ENCODE results near the gene PDE11A.

DNA sequence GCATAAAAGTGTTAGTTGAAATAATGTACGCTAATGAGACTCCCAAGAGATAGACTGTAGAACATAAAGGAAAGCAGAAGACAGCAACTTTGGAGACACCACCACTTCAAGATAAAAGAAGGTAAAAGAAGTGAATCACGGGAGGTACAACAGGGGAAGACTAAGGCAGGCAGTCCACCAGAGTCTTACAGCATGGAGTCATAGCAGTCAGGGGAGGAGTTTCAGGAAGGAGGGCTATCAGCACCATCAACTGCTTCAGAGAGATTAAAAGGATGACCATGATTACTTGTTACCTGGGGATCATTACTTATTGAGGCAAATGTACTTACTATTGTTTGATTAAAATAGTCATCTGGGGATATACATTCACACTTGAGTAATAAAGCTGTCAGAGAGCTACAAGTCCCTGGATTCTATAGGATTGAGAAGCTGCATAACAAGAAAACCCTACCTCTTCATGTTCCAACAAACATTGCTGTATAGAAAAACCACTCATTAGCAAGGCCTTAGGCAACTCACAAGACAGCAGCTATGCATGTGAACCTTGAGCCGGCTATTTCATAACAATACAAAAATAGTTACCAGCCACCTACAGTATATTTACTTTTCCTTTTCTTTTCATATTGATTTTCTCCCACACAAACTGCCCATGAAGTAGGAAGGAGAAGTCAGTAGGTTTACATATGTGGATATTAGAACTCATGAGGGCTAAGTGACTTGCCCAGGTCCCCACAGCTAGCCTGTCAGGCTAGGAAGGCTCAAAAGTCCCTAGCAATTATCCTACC is 101.7 kb downstream of the PDE11A start:
- no peak for TF ChIP-seq SIN3A (IDR thresholded peaks at IDR 0.05; ENCODE audit: borderline replicate concordance, insufficient read depth, low read length)
- TF ChIP-seq, protein P1, sequence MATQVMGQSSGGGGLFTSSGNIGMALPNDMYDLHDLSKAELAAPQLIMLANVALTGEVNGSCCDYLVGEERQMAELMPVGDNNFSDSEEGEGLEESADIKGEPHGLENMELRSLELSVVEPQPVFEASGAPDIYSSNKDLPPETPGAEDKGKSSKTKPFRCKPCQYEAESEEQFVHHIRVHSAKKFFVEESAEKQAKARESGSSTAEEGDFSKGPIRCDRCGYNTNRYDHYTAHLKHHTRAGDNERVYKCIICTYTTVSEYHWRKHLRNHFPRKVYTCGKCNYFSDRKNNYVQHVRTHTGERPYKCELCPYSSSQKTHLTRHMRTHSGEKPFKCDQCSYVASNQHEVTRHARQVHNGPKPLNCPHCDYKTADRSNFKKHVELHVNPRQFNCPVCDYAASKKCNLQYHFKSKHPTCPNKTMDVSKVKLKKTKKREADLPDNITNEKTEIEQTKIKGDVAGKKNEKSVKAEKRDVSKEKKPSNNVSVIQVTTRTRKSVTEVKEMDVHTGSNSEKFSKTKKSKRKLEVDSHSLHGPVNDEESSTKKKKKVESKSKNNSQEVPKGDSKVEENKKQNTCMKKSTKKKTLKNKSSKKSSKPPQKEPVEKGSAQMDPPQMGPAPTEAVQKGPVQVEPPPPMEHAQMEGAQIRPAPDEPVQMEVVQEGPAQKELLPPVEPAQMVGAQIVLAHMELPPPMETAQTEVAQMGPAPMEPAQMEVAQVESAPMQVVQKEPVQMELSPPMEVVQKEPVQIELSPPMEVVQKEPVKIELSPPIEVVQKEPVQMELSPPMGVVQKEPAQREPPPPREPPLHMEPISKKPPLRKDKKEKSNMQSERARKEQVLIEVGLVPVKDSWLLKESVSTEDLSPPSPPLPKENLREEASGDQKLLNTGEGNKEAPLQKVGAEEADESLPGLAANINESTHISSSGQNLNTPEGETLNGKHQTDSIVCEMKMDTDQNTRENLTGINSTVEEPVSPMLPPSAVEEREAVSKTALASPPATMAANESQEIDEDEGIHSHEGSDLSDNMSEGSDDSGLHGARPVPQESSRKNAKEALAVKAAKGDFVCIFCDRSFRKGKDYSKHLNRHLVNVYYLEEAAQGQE (IDR thresholded peaks at IDR 0.05; ENCODE audit: insufficient read depth in 1 of 2, low read depth in 2 of 2, low read length in 2 of 2), result no peak
